Stimulated activated naive CD4-positive, alpha-beta T cell treated with Interleukin-2 at 50 U/mL for 16 hours (primary cell): ENCODE data around the gene SIX2.
"Not testable (repeated sequence)": the region's sequence is repeated elsewhere in the genome, so short reads cannot be mapped to it uniquely, and the experiment has no call there.

ENCODE experiments used
- DNase-seq: peaks from one replicate; lab custom pipeline; 2025; lab: John Stamatoyannopoulos, UW

Gene SIX2

GRCh38 chr2:45009303-45009927 is at the start of gene SIX2:
TSS of gene SIX2 (minus strand) at chr2:45009452. CDS start at chr2:45009110, 342 bp downstream.
- no peak for DNase-seq

- no peak for DNase-seq
Observed at GRCh38 chr2:45055162-45055605, 45.9 kb upstream of the SIX2 start.

- DNase-seq, result no peak
Observed at GRCh38 chr2:45053966-45054365, 44.7 kb upstream of the SIX2 start.

GRCh38 chr2:45052388-45052928 is 43.2 kb upstream of the SIX2 start:
- DNase-seq, result no peak

GRCh38 chr2:45049569-45050336 is 40.5 kb upstream of the SIX2 start:
- DNase-seq, result no peak

- DNase-seq, result no peak
Observed at GRCh38 chr2:45047301-45047700, 38.0 kb upstream of the SIX2 start.

GRCh38 chr2:45046786-45047185 is 37.5 kb upstream of the SIX2 start:
- no peak for DNase-seq

- no peak for DNase-seq
Observed at GRCh38 chr2:45045706-45046105, 36.5 kb upstream of the SIX2 start.

- no peak for DNase-seq
Observed at GRCh38 chr2:45044916-45045315, 35.7 kb upstream of the SIX2 start.

GRCh38 chr2:45043174-45043573 is 33.9 kb upstream of the SIX2 start:
- DNase-seq, result no peak

GRCh38 chr2:45042401-45042800 is 33.1 kb upstream of the SIX2 start:
- DNase-seq, result no peak

GRCh38 chr2:45040786-45041185 is 31.5 kb upstream of the SIX2 start:
- no peak for DNase-seq

- not testable (repeated sequence) for DNase-seq
Observed at GRCh38 chr2:45039804-45040203, 30.6 kb upstream of the SIX2 start.

- DNase-seq, result not testable (repeated sequence)
Observed at GRCh38 chr2:45038861-45039260, 29.6 kb upstream of the SIX2 start.

GRCh38 chr2:45033302-45033701 is 24.1 kb upstream of the SIX2 start:
- no peak for DNase-seq

GRCh38 chr2:45031028-45031427 is 21.8 kb upstream of the SIX2 start:
- DNase-seq, result no peak

GRCh38 chr2:45030553-45030952 is 21.3 kb upstream of the SIX2 start:
- DNase-seq, result no peak

GRCh38 chr2:45029215-45029614 is 20.0 kb upstream of the SIX2 start:
- no peak for DNase-seq

- no peak for DNase-seq
Observed at GRCh38 chr2:45028276-45028675, 19.0 kb upstream of the SIX2 start.

GRCh38 chr2:45026924-45027450 is 17.7 kb upstream of the SIX2 start:
- DNase-seq, result no peak

- DNase-seq, result no peak
Observed at GRCh38 chr2:45024600-45025291, 15.5 kb upstream of the SIX2 start.

- DNase-seq, result no peak
Observed at GRCh38 chr2:45024097-45024496, 14.8 kb upstream of the SIX2 start.
